Lung (tissue), 12 donors: ENCODE data around the gene UBXN10. TPM values are rescaled to one million over a fixed set of nuclear protein-coding genes. Genes with fewer than 3 reads are reported as not detected.
A peak's percentile ranks its signal among the peaks of the same experiment; 100 is the strongest.

Experiments
- ATAC-seq: fragments of 200-7000 bp; cut with Tn5 transposase; one replicate; pipeline ENCODE4 v1.9.1; 2020; ENCODE audit warnings: moderate number of reproducible peaks; ENCODE audit not compliant: insufficient read depth, low FRiP score
- DNase-seq, 3 donors: peaks; one replicate each; pipeline ENCODE4 v3.0.0-alpha.2; 2013 to 2017
- H3K27ac ChIP-seq, 2 donors: one replicate each; pipeline ENCODE4 v1.5.1; 2013; ENCODE audit warnings: mild to moderate bottlenecking in 2 of 2, moderate library complexity in 2 of 2, control low read depth in 1 of 2, inconsistent platforms in 1 of 2, low read depth in 1 of 2, low read length in 1 of 2
- H3K27me3 ChIP-seq, 3 donors: one replicate each; pipeline ENCODE4 v1.5.1; 2013; ENCODE audit warnings: low read length in 2 of 3; ENCODE audit not compliant: control insufficient read depth in 3 of 3, insufficient read depth in 3 of 3
- H3K36me3 ChIP-seq, 4 donors: one replicate each; pipeline ENCODE4 v1.5.1; 2013; ENCODE audit warnings: low read length in 4 of 4, mild to moderate bottlenecking in 1 of 4, moderate library complexity in 1 of 4; ENCODE audit not compliant: control insufficient read depth in 4 of 4, insufficient read depth in 4 of 4
- H3K4me1 ChIP-seq, 5 donors: one replicate each; pipeline ENCODE4 v1.5.1; 2013; ENCODE audit warnings: low read length in 5 of 5, mild to moderate bottlenecking in 2 of 5, moderate library complexity in 1 of 5; ENCODE audit not compliant: control insufficient read depth in 5 of 5, insufficient read depth in 5 of 5
- H3K4me3 ChIP-seq: one replicate; pipeline ENCODE4 v1.5.1; 2013; ENCODE audit warnings: mild to moderate bottlenecking, control low read depth, moderate library complexity
- H3K9ac ChIP-seq, 2 donors: one replicate each; pipeline ENCODE4 v1.5.1; 2013; ENCODE audit warnings: low read length in 2 of 2, control low read depth in 1 of 2; ENCODE audit not compliant: insufficient read depth in 1 of 2
- H3K9me3 ChIP-seq, 4 donors: one replicate each; pipeline ENCODE4 v1.5.1; 2013; ENCODE audit warnings: low read length in 3 of 4, mild to moderate bottlenecking in 1 of 4, moderate library complexity in 1 of 4; ENCODE audit not compliant: control insufficient read depth in 4 of 4, insufficient read depth in 3 of 4
- CTCF ChIP-seq: IDR thresholded peaks from 2 replicates; pipeline ENCODE4 v1.5.1; 2012; ENCODE audit warnings: mild to moderate bottlenecking; ENCODE audit errors: control extremely low read depth, extremely low read depth
- WGBS, 2 donors: extraction: QIAGEN DNeasy Blood & Tissue Kit; methylation state at CpG; one replicate each; pipeline ENCODE4 v1.1.7; 2013; 5-methylcytosine and 5-hydroxymethylcytosine counted together
- polyA plus RNA-seq, 2 donors: library from polyadenylated mRNA; stranded (reverse); fragments of 200-250 nt; gene quantifications; one replicate each; pipeline ENCODE4 v1.2.1, GENCODE V29; 2013
- total RNA-seq, 2 donors: library from RNA; depleted of rRNA in 1 of 2; stranded (reverse); fragments of >200 nt in 1 of 2; gene quantifications; one replicate each; pipeline ENCODE4 v1.2.1, GENCODE V29; 2014 to 2021
- donor health status: control.
- donor health status: control.
- donor health status: Bipolar disorder and iron deficiency.
- donor health status: healthy.
- donor health status: DM: yes; HTN: yes; CAD: no.

The UBXN10 gene
- total and polyA plus RNA-seq, 4 donors: 2.5 to 19.7 (median 12.3) TPM

- no peak overlapping the region for H3K9ac ChIP-seq
- no peak overlapping the region for H3K4me3 ChIP-seq
- no peak for ATAC-seq
- whole genome bisulfite sequencing, 2 donors: 33 to 44% methylated on average over 15 of the region's 15 CpGs
- peak; percentile 66 to 69 (median 68) for DNase-seq
- H3K9me3 ChIP-seq: no peaks in the 10 kb centered on the region
- H3K27ac ChIP-seq: no peak overlapping the region
- H3K36me3 ChIP-seq: no peaks in the 10 kb centered on the region
- TF ChIP-seq CTCF: peak; percentile 82
- peaks cover 0 to 10% (median 0%) of the 10 kb centered on the region in 5 donors for H3K4me1 ChIP-seq
- peaks cover 0 to 12% (median 0%) of the 10 kb centered on the region in 3 donors for H3K27me3 ChIP-seq
These were observed 9.0 kb downstream of the UBXN10 start for GRCh38 chr1:20194757-20195461.

GRCh38 chr1:20195462-20195780 lies 9.5 kb downstream of the UBXN10 start:
- TF ChIP-seq CTCF: no peak
- H3K27ac ChIP-seq: no peak overlapping the region
- ATAC-seq: no peak
- H3K9ac ChIP-seq: no peak overlapping the region
- H3K9me3 ChIP-seq: no peaks in the 10 kb centered on the region
- DNase-seq: no peak
- no peak overlapping the region for H3K4me3 ChIP-seq
- WGBS, 2 donors: 66 to 81% methylated on average over 4 of the region's 4 CpGs
- H3K4me1 ChIP-seq: peaks cover 0 to 10% (median 0%) of the 10 kb centered on the region in 5 donors
- peaks cover 0 to 15% (median 0%) of the 10 kb centered on the region in 3 donors for H3K27me3 ChIP-seq
- no peaks in the 10 kb centered on the region for H3K36me3 ChIP-seq

- Histone ChIP-seq H3K9ac (no peak overlapping the region), H3K27me3 (peaks cover 0 to 20% (median 0%) of the 10 kb centered on the region in 3 donors), H3K36me3 (no peaks in the 10 kb centered on the region), H3K4me3 (no peak overlapping the region), H3K27ac (no peak overlapping the region), H3K4me1 (peaks cover 0 to 10% (median 0%) of the 10 kb centered on the region in 5 donors), H3K9me3 (no peaks in the 10 kb centered on the region)
- no peak for TF ChIP-seq CTCF
- ATAC-seq (no peak), DNase-seq (no peak)
- 64 to 76% methylated on average over 5 to 6 of the region's 6 CpGs for WGBS, 2 donors
These were observed 11.5 kb downstream of the UBXN10 start for GRCh38 chr1:20197329-20197791.
